ENCODE measurements around the gene KLK15. TPM values are rescaled to one million over a fixed set of nuclear protein-coding genes. Genes with fewer than 3 reads are reported as not detected.

The KLK15 gene, protein sequence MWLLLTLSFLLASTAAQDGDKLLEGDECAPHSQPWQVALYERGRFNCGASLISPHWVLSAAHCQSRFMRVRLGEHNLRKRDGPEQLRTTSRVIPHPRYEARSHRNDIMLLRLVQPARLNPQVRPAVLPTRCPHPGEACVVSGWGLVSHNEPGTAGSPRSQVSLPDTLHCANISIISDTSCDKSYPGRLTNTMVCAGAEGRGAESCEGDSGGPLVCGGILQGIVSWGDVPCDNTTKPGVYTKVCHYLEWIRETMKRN
- not detected for total RNA-seq

DNA sequence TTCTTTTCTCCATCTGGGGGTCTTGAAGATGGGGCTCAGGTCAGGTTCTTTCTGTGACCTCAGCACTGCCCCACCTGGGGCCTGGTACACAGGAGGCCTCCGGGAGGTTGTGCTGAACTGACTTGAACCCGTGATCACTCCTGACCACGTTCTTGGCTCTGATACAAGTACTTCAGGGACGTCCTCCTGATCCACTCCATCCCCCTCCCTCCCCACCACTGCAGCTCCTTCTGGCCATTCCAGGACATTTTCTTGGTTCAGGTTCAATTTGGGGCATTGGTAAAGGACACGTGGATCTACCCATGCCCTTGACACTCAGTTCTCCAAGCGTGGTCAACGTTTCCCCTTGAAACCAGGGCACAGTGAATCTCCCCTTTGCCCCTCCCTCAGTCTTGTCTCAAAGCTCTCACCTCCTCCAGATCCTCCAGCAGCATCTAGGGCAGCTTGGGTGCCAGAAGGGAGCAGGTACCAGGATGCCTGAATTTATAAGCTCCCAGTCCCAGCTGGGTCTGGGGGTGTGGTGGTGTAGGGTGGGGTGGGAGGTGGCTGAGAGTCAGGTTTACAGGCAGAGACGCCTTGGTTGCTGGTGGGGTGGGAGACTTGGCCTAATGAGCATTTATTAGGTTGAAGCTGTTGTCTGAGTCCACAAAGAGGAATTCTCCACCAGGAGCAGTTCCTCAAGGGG, at the start of gene KLK15:
Gene KLK15, minus strand, starts transcription at position 458 of the 685 bp plus-strand sequence. CDS start 2,082 bp downstream, outside the sequence.
- POLR2A ChIA-PET = interaction anchor here (1.7 kb wide), 1 partner anchor 29 kb away, joined by 5 read pairs; no protein-coding TSS in a partner anchor
- Mint-ChIP-seq H3K36me3 (no peaks in the 10 kb centered on the region), H3K27ac (no peak within 1 kb of the TSS), H3K27me3 (peaks cover 30% of the 10 kb centered on the region), H3K4me1 (peaks cover 10% of the 10 kb centered on the region), H3K4me3 (no peak within 1 kb of the TSS), H3K9me3 (no peaks in the 10 kb centered on the region)
- no peak for ATAC-seq (ENCODE audit: low read depth)
- no peak for DNase-seq

DNA sequence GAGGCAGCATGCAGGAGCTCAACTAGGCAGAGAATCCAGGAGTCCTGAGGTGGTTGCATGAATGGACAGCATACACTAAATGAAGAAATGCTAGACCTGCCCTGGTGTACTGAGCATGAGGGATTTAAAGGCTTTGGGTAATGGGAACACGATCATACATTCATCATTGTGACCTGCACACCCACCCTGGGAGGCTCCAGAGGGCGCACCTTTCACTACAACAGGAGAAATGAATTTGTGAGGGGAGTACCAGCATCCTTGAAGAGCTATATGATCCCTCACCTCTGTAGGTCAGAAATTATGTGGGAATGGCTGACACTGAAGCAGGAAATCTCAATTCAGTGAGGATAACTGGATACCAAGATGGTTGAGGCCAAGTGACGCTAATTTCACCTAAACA, 48.8 kb upstream of the KLK15 start:
- DNase-seq (no peak), ATAC-seq (ENCODE audit: low read depth) (no peak)
- Mint-ChIP-seq H3K4me3 (no peak overlapping the region), H3K36me3 (no peaks in the 10 kb centered on the region), H3K4me1 (no peaks in the 10 kb centered on the region), H3K27me3 (peaks cover 17% of the 10 kb centered on the region), H3K9me3 (no peaks in the 10 kb centered on the region), H3K27ac (no peak overlapping the region)
- POLR2A ChIA-PET = no interaction called here

DNA sequence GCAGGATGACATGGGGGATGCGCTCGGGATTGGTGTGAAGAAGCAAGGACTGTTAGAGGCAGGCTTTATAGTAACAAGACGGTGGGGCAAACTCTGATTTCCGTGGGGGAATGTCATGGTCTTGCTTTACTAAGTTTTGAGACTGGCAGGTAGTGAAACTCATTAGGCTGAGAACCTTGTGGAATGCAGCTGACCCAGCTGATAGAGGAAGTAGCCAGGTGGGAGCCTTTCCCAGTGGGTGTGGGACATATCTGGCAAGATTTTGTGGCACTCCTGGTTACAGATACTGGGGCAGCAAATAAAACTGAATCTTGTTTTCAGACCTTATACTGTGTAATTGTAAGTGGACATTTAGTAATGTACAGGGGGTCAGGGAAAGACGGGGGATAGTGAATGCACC, 46.9 kb upstream of the KLK15 start:
- Mint-ChIP-seq H3K9me3 (no peaks in the 10 kb centered on the region), H3K4me3 (no peak overlapping the region), H3K27me3 (peaks cover 11% of the 10 kb centered on the region)

DNA sequence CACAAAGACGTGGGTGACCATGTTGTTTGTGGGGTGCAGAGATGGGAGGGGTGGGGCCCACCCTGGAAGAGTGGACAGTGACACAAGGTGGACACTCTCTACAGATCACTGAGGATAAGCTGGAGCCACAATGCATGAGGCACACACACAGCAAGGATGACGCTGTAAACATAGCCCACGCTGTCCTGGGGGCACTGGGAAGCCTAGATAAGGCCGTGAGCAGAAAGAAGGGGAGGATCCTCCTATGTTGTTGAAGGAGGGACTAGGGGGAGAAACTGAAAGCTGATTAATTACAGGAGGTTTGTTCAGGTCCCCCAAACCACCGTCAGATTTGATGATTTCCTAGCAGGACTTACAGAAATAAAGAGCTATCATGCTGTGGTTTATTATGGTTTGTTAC, 45.5 kb upstream of the KLK15 start:
- no peaks in the 10 kb centered on the region for H3K4me1 Mint-ChIP-seq
- H3K36me3 Mint-ChIP-seq = no peaks in the 10 kb centered on the region
- peaks cover 2% of the 10 kb centered on the region for H3K27me3 Mint-ChIP-seq
- H3K4me3 Mint-ChIP-seq = no peak overlapping the region
- no peak for ATAC-seq (ENCODE audit: low read depth)
- no peak for DNase-seq
- H3K27ac Mint-ChIP-seq = no peak overlapping the region
- POLR2A ChIA-PET = no interaction called here
- no peaks in the 10 kb centered on the region for H3K9me3 Mint-ChIP-seq

More for the DNA sequence above, 46.9 kb upstream of the KLK15 start:
- Mint-ChIP-seq H3K36me3 (no peaks in the 10 kb centered on the region), H3K27ac (no peak overlapping the region), H3K4me1 (no peaks in the 10 kb centered on the region)
- POLR2A ChIA-PET = no interaction called here
- no peak for DNase-seq
- ATAC-seq (ENCODE audit: low read depth) = no peak

DNA sequence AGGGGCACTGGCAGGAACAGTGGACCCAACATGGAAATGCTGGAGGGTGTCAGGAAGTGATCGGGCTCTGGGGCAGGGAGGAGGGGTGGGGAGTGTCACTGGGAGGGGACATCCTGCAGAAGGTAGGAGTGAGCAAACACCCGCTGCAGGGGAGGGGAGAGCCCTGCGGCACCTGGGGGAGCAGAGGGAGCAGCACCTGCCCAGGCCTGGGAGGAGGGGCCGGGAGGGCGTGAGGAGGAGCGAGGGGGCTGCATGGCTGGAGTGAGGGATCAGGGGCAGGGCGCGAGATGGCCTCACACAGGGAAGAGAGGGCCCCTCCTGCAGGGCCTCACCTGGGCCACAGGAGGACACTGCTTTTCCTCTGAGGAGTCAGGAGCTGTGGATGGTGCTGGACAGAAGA, 44.0 kb upstream of the KLK15 start:
- no peak for DNase-seq
- POLR2A ChIA-PET = no interaction called here
- H3K27ac Mint-ChIP-seq = no peak overlapping the region
- no peaks in the 10 kb centered on the region for H3K4me1 Mint-ChIP-seq
- H3K9me3 Mint-ChIP-seq = no peaks in the 10 kb centered on the region
- H3K27me3 Mint-ChIP-seq = peaks cover 4% of the 10 kb centered on the region
- H3K4me3 Mint-ChIP-seq = no peak overlapping the region
- H3K36me3 Mint-ChIP-seq = no peaks in the 10 kb centered on the region
- no peak for ATAC-seq (ENCODE audit: low read depth)

DNA sequence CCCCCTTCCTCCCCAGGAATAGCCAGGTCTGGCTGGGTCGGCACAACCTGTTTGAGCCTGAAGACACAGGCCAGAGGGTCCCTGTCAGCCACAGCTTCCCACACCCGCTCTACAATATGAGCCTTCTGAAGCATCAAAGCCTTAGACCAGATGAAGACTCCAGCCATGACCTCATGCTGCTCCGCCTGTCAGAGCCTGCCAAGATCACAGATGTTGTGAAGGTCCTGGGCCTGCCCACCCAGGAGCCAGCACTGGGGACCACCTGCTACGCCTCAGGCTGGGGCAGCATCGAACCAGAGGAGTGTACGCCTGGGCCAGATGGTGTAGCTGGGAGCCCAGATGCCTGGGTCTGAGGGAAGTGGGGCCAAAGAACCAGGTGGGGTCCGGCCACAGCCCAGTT, 43.1 kb upstream of the KLK15 start:
- peaks cover 8% of the 10 kb centered on the region for H3K27me3 Mint-ChIP-seq
- POLR2A ChIA-PET = no interaction called here
- H3K36me3 Mint-ChIP-seq = no peaks in the 10 kb centered on the region
- H3K4me1 Mint-ChIP-seq = no peaks in the 10 kb centered on the region
- H3K4me3 Mint-ChIP-seq = no peak overlapping the region
- ATAC-seq (ENCODE audit: low read depth) = no peak
- no peak for DNase-seq
- H3K9me3 Mint-ChIP-seq = no peaks in the 10 kb centered on the region
- H3K27ac Mint-ChIP-seq = no peak overlapping the region

DNA sequence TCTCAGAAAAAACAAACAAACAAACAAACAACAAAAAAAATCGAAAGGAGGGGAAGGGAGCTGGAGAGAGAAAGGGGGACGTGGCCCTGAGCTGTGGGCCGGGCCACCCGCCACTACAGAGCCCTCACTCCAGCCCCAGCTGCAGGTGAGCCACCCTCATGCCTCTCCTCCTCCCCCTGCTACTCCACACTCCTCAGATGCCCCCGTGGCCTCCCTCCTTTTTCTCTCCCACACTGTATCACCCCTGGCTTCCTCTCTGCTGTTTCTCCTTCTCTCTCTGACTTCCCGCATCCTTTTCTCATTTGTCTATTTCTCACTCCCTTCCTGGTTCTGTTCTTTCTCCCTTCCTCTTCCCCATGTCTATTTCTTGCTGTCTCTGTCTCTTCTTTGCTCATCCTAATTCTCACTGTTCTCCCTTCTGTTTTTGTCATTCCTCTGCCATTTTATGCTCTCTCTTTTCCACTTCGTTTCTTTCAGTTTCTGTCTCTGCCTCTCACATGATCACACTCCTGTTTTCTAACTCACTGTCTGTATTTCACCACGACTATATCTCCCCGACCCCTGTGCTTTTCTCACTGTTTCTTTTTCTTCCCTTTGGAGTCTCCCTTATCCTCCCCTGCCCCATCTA, 42.5 kb upstream of the KLK15 start:
- POLR2A ChIA-PET = no interaction called here
- Mint-ChIP-seq H3K36me3 (no peaks in the 10 kb centered on the region), H3K27ac (no peak overlapping the region), H3K4me3 (no peak overlapping the region), H3K4me1 (no peaks in the 10 kb centered on the region), H3K27me3 (peaks cover 13% of the 10 kb centered on the region), H3K9me3 (no peaks in the 10 kb centered on the region)
- DNase-seq (no peak), ATAC-seq (ENCODE audit: low read depth) (no peak)

DNA sequence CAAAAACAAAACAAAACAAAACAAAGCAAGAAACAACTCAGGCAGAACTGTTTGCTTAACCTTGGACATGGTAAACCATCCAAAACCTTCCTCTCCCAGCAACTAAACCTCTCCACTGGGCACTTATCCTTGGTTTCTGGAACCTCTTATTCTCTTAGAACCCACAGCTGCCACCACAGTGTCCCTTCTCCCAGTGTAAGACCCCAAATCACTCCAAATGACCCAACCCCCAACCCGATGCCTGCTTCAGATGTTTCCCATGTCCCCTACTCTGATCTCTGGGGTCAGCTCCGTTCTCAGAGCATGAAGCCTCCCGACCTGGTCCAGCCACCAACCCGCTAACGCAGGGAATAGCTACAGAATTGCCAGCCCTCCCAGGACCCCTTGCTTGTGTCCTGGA, 40.8 kb upstream of the KLK15 start:
- POLR2A ChIA-PET = interaction anchor here (0.6 kb wide), 1 partner anchor 840 kb away, joined by 3 read pairs; no protein-coding TSS in a partner anchor
- ATAC-seq (ENCODE audit: low read depth) = no peak
- Mint-ChIP-seq H3K27me3 (peaks cover 14% of the 10 kb centered on the region), H3K9me3 (no peaks in the 10 kb centered on the region), H3K27ac (no peak overlapping the region), H3K4me1 (no peaks in the 10 kb centered on the region), H3K4me3 (no peak overlapping the region), H3K36me3 (no peaks in the 10 kb centered on the region)
- no peak for DNase-seq

DNA sequence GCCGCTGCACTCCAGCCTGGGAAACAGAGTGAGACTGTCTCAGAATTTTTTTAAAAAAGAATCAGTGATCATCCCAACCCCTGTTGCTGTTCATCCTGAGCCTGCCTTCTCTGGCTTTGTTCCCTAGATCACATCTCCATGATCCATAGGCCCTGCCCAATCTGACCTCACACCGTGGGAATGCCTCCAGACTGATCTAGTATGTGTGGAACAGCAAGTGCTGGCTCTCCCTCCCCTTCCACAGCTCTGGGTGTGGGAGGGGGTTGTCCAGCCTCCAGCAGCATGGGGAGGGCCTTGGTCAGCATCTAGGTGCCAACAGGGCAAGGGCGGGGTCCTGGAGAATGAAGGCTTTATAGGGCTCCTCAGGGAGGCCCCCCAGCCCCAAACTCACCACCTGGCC, 39.7 kb upstream of the KLK15 start, which contains the start of gene KLK2:
Gene KLK2, plus strand, starts transcription at position 384 of the 400 bp plus-strand sequence. CDS start 35 bp downstream, outside the sequence.
- no peaks in the 10 kb centered on the region for H3K4me1 Mint-ChIP-seq
- no peak for ATAC-seq (ENCODE audit: low read depth)
- peaks cover 17% of the 10 kb centered on the region for H3K27me3 Mint-ChIP-seq
- no peak within 1 kb of the TSS for H3K27ac Mint-ChIP-seq
- H3K9me3 Mint-ChIP-seq = no peaks in the 10 kb centered on the region
- POLR2A ChIA-PET = no interaction called here
- DNase-seq = no peak
- no peaks in the 10 kb centered on the region for H3K36me3 Mint-ChIP-seq
- no peak within 1 kb of the TSS for H3K4me3 Mint-ChIP-seq

DNA sequence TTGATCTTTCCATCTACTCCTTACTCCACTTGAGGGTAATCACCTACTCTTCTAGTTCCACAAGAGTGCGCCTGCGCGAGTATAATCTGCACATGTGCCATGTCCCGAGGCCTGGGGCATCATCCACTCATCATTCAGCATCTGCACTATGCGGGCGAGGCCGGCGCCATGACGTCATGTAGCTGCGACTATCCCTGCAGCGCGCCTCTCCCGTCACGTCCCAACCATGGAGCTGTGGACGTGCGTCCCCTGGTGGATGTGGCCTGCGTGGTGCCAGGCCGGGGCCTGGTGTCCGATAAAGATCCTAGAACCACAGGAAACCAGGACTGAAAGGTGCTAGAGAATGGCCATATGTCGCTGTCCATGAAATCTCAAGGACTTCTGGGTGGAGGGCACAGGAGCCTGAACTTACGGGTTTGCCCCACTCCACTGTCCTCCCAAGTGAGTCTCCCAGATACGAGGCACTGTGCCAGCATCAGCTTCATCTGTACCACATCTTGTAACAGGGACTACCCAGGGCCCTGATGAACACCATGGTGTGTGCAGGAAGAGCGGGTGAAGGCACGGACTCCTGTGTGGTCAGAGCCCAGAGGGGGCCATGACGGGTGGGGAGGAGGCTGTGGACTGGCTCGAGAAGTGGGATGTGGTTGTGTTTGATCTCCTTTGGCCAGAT, 37.2 kb upstream of the KLK15 start:
- no peak overlapping the region for H3K27ac Mint-ChIP-seq
- DNase-seq (no peak), ATAC-seq (ENCODE audit: low read depth) (peak; percentile 33)
- no peaks in the 10 kb centered on the region for H3K36me3 Mint-ChIP-seq
- no peaks in the 10 kb centered on the region for H3K9me3 Mint-ChIP-seq
- POLR2A ChIA-PET = no interaction called here
- peaks cover 30% of the 10 kb centered on the region for H3K27me3 Mint-ChIP-seq
- no peaks in the 10 kb centered on the region for H3K4me1 Mint-ChIP-seq
- peak overlapping the region; percentile 8 for H3K4me3 Mint-ChIP-seq

DNA sequence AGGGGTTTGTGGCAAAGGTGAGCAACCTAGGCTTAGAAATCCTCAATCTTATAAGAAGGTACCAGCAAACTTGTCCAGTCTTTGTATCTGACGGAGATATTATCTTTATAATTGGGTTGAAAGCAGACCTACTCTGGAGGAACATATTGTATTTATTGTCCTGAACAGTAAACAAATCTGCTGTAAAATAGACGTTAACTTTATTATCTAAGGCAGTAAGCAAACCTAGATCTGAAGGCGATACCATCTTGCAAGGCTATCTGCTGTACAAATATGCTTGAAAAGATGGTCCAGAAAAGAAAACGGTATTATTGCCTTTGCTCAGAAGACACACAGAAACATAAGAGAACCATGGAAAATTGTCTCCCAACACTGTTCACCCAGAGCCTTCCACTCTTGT, 36.1 kb upstream of the KLK15 start:
- no peaks in the 10 kb centered on the region for H3K4me1 Mint-ChIP-seq
- no peaks in the 10 kb centered on the region for H3K9me3 Mint-ChIP-seq
- no peak overlapping the region for H3K27ac Mint-ChIP-seq
- peaks cover 35% of the 10 kb centered on the region for H3K27me3 Mint-ChIP-seq
- no peaks in the 10 kb centered on the region for H3K36me3 Mint-ChIP-seq
- ATAC-seq (ENCODE audit: low read depth) = no peak
- no peak for DNase-seq
- POLR2A ChIA-PET = no interaction called here
- no peak overlapping the region for H3K4me3 Mint-ChIP-seq

DNA sequence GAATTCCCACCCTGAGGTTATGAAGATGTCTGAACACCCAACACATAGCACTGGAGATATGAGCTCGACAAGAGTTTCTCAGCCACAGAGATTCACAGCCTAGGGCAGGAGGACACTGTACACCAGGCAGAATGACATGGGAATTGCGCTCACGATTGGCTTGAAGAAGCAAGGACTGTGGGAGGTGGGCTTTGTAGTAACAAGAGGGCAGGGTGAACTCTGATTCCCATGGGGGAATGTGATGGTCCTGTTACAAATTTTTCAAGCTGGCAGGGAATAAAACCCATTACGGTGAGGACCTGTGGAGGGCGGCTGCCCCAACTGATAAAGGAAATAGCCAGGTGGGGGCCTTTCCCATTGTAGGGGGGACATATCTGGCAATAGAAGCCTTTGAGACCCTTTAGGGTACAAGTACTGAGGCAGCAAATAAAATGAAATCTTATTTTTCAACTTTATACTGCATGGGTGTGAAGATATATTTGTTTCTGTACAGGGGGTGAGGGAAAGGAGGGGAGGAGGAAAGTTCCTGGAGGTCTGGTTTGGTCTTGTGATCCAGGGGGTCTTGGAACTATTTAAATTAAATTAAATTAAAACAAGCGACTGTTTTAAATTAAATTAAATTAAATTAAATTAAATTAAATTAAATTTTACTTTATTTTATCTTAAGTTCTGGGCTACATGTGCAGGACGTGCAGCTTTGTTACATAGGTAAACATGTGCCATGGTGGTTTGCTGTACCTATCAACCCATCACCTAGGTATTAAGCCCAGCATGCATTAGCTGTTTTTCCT, 28.3 kb upstream of the KLK15 start:
- POLR2A ChIA-PET = no interaction called here
- H3K27ac Mint-ChIP-seq = no peak overlapping the region

DNA sequence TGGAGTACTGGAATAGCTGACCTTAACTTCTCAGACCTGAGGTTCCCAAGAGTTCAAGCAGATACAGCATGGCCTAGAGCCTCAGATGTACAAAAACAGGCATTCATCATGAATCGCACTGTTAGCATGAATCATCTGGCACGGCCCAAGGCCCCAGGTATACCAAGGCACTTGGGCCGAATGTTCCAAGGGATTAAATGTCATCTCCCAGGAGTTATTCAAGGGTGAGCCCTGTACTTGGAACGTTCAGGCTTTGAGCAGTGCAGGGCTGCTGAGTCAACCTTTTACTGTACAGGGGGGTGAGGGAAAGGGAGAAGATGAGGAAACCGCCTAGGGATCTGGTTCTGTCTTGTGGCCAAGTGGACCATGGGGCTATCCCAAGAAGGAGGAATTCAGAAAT, 27.6 kb upstream of the KLK15 start:
- H3K27me3 Mint-ChIP-seq = peaks cover 38% of the 10 kb centered on the region
- POLR2A ChIA-PET = no interaction called here

More for the DNA sequence above, 28.3 kb upstream of the KLK15 start:
- no peaks in the 10 kb centered on the region for H3K36me3 Mint-ChIP-seq
- no peak overlapping the region for H3K4me3 Mint-ChIP-seq
- no peaks in the 10 kb centered on the region for H3K4me1 Mint-ChIP-seq
- ATAC-seq (ENCODE audit: low read depth) (no peak), DNase-seq (no peak)
- H3K27me3 Mint-ChIP-seq = peaks cover 41% of the 10 kb centered on the region
- H3K9me3 Mint-ChIP-seq = peaks cover 2% of the 10 kb centered on the region

More for the DNA sequence above, 27.6 kb upstream of the KLK15 start:
- Mint-ChIP-seq H3K27ac (no peak overlapping the region), H3K36me3 (no peaks in the 10 kb centered on the region), H3K9me3 (peaks cover 2% of the 10 kb centered on the region), H3K4me3 (no peak overlapping the region), H3K4me1 (no peaks in the 10 kb centered on the region)
- DNase-seq (no peak), ATAC-seq (ENCODE audit: low read depth) (no peak)

Data from activated naive CD8-positive, alpha-beta T cell treated with anti-CD3 and anti-CD28 coated beads, Interleukin-2, amount 10 ng/mL, durations not matched to agents 7 days and 5 days (primary cell).